ENCODE data around the gene CEND1. TPM values are rescaled to one million over a fixed set of nuclear protein-coding genes. Genes with fewer than 3 reads are reported as not detected.

CEND1 gene
- total RNA-seq, 1 experiment from 2014 or later: not detected

DNA sequence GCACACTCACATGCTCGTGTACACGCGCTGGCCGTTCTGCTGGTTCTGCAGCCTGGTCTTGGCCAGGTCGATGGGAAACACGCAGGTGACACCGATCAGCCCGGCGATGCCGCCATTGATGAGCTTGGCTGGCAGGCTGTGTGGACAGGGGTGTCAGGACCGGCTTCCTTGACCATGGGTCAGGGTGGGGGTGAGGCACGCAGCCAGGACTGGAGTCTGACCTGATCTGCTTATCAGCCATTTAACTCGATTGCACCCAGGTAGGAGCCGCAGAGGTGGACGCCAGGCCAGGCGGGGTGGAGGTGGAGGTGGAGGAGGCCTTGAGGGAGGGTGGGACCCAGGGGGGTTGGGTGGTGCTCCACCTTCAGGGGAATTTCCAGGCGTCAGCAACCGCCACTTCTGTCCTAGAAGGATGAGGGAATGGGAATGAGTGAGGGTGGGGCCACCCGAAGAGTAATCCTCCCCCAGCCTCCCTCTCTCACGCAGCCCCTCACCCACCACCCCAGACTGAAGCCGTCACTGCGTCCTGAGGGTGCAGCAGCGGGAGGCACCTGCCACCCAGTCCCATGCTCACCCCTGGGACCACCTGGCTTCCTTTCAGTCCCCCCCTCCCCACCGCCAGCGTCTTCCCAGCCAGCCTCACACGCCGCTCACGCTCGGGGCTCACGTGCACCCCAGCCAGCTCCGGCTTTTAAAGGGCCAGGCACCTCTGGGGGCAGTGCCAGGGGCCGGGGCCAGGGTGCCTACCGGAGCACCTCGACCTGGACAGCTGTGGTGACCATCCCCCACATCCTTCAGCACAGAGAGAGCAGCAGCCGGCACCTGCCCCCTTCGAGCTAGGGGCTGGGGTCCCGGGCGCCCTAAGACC, 5.1 kb upstream of the CEND1 start:
- DNase-seq (ENCODE audit: low spot score): no peak

DNA sequence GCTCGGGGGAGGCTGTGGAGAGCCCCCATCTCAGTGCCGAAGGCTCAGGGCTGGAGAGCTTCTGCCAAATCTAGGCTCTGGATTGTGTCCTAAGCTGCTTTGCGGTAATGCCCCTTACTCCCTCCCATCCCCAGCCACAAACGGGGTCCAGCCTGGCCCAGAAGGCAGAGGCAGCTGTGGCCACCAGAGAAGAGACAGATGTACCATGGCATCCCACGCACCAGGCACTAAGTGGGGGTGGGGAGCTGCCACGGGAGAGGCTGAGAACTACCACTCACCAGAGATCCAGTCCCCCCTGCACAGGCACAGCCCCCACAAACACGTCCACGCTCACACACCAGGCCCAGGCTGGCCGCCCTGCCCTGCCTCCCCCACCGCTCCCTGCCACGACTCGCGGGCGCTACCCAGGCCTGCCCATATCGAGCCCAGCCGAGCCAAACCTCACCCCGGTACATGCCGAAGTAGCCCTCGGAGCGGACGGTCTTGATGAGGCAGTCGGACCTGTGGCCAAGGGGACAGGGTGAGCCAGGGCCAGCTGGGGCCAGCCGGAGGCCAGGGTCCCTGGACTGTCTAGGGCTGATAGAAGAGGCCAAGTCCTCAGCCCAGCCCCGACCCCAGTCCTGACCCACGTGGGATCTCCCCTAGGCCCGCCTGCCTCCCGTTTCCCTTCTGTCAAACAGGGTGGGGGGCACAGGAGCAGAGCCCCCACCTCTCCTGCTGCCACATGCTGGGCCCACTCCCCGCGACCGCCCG, 4.3 kb upstream of the CEND1 start:
- DNase-seq (ENCODE audit: low spot score): no peak

DNA sequence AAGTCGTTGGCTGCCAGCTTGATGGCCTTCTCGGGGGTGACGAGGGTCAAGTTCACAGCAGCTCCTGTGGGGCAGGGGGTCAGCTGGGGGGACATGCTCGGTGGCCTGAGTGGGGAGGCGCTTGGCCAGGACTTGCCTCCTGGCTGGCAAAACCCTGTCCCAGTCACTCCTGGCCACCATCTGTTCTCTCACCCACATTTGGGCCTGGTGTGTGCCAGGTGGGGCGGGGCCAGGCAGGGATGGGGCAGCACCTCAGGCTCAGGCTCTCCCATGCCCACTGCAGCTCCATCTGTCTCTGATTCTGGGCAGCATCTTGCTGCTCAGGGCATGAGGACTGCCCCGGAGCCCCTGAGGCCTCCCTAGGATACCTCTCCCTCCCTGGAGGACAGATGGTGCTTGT, 3.7 kb upstream of the CEND1 start:
- no peak for DNase-seq (ENCODE audit: low spot score)

DNA sequence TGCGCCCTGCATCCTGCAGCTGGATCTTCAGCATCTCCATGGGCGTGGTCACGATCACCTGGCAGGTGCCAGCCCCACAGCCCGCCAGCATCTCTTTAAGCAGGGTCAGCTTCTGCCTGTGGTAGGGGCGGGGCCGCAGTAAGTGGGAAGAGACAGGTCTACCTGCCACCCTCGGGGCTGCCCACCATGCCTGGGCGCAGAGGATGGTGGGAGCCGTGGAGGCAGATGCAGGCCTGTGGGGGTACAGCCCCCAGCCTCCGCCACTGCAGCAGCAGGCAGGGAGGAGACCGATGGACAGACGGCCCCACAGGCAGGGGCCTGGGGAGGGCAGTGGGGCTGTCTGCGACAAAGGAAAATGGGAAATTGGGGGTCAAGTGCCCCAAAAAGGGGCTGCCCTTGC, 3.0 kb upstream of the CEND1 start:
- DNase-seq (ENCODE audit: low spot score): no peak

DNA sequence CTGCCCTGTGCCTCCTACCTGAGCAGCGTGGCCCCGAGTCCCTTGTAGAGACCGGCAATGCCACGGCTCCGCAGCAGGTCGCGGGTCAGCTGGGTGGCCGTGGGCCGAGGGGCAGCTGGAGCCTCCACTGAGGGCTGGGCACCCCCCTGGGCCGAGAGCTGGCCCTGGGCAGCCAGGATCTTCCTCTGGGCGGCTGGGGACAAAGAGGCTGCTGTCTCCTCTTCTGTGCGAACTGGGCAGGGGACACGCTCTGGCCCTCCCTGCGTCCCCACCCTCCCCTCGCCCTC, 2.6 kb upstream of the CEND1 start:
- no peak for DNase-seq (ENCODE audit: low spot score)

DNA sequence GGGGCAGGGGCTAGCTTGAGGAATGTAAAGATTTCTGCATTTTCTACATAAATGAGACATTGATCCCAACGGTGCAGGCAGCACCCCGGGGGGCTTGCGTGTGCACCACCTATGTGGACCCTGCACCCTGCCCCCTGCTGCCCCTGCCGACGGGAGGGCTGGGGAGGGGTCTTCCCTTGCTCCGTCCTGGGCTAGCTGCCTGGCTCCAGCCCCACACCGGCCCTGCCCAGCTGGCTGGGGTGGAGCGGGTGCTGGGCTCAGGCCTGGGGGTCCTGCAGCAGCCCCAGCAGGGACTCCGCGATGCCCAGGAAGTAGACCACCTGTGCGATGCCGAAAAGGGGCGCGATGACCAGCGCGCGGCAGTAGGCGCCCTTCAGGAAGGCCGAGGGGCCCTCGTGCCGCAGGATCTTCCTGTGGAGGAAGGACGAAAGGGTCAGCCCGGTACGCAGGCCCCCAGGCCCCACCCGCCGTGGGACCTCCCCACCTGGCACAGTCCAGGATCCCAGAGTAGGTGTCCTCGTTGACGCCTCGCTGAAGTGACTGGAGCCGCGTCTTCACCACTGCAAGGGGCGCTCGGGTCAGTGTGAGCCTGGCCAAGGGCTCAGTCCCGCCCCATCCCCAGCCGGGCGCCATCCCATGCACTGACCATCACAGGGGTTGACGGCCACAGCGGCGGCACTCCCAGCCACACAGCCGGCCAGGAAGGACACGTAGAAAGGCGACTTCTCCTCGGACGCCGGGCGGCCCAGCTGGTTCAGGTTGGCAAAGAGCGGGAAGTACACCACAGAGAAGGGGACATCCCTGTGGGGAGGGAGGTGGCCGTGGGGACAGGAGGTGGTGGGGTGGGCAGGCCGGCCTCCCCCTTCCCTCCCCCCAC, 2.0 kb upstream of the CEND1 start:
- no peak for DNase-seq (ENCODE audit: low spot score)

DNA sequence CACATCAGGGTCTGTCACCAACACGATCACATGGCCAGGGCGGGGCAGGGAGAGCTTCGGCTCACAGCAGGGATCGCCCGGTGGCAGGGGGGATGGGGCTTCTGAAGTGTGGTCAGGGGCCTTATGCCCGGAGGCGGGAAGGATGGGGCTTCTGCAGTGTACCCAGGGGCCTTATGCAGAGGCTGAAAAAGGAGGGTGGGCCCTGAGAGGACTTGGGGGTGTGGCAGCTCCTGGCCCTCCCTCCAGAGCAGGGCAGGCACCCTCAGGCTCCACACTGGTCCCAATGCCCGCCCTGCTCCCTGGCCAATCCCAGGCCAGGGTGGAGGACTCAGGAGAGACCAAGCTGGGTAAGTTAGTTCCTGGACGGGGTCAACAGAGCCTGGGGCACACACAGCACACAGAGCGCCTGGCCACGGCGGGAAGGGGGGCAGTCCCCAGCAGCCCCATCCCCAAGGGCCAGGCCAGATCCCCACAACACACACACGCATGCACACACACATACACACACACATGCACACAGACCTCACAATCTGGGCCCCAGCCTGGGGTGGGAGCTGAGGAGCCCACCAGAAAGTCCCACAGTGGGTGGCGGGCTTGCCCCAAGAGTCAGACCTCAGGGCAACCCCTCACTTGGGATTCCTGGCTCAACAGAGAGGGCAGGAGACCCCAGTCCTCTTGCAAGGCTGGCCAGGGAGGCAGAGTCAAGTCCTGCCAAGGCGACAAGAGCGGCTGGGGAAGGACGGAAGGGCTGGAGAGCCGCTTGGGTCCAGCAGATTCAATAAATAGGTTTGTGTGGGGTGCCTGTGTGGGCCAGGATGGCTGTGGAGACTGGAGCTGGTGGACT, 1.1 kb upstream of the CEND1 start:
- no peak for DNase-seq (ENCODE audit: low spot score)

DNA sequence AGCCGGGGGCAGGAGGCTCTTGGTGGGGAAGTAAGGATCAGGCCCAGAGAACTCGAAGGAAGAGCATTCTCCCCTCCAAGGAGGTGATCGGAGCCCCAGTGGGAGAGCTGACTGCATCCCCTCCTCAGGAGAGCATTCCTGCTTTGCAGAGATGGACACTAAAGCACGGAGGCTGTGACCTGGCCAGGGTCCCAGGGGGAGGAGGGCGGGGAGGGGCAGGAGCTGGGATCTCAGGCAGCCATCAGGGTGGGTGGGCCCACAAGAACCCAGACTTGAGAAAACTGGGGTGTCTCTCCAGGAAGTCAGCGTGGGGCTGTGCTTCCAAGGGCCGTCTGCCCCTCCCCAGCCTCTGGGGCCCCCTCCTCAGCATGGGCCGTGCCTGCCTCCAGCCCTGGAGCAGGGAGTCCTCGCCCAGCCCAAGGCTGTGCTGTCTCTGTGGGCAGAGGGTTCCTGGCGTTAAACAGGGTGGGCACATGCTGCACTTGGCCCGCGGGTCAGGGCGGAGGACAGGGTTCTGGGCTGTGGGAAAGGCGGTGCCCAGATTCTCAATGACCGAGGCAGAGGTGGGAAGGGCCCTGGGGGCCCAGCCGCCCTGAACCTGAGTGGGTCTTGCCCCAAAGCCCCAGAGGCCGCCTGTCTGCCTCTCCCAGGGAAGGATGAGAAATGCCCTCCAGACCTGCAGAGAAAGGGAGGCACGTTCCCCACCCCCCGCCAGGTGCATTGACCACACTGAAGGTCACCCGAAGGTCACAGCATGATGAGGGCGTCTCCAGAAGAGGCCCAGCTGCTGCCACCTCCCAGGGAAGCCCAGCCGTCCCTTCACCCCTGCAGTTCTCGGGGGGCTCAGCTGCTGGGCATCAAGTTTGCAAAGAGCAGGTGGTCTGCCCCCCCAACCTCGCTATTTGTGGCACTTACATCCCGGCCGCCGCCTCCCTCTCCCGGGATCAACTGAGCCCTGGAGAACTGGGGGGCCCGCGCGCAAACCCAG, 643 bp downstream of the CEND1 start:
- no peak for DNase-seq (ENCODE audit: low spot score)

DNA sequence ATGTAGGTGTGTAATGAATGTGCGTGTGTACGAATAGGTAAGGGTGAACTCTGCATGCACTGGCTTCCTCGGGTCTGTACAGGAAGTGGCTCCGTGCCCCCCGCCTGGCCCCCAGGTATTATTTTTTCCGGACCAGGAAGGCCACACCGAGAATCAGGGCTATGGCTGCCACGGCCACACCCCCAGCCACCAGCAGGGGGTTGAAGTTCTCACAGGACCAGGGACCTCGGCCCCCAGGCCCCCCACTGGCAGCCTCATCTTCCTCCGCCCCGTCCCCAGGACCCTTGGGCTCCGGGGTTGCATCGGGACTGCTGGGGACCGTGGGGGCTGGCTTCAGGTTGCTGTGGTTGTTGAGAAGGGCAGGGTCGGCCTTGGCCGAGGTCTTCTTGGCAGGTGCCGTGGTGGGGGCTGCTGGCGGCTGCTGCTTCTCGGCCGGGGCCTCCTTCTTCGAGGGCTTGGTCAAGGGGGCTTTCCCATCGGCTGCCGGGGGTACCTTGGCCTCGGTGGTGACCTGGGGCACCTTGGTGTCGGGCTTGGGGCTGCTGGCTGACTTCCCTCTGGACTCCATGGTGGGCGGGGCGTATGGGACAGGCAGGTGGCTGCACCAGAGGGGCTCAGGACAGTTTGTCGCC, 1.8 kb downstream of the CEND1 start:
- DNase-seq (ENCODE audit: low spot score): no peak

DNA sequence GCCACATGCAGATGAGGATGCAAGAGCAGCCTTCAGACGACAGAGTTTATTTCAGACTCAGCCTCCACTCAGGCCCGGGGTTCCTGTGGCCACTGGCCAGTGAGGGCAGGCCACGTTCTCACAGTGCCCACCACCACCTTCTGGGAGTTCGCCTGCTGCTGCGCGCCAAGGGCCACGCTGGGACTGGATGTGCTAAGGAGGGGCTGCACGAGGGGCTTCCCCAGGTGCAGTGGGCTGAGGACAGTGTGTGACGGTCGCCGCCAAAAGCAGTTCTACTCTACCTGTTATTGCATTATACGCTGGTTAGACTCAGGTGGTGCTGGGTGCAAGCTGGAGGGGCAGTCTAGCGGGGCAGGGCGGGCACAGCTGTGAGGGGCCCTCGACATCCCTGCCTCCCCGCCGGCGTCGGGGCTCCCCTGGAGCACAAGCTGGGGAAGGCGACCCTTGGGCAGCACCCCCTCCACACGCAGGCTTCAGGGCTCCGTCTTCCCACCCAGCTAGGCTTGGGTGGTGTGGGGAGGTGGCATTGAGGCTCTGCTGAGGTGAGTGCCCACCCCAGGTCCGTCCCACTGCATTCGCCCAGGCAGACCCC, 2.7 kb downstream of the CEND1 start:
- DNase-seq (ENCODE audit: low spot score): no peak

DNA sequence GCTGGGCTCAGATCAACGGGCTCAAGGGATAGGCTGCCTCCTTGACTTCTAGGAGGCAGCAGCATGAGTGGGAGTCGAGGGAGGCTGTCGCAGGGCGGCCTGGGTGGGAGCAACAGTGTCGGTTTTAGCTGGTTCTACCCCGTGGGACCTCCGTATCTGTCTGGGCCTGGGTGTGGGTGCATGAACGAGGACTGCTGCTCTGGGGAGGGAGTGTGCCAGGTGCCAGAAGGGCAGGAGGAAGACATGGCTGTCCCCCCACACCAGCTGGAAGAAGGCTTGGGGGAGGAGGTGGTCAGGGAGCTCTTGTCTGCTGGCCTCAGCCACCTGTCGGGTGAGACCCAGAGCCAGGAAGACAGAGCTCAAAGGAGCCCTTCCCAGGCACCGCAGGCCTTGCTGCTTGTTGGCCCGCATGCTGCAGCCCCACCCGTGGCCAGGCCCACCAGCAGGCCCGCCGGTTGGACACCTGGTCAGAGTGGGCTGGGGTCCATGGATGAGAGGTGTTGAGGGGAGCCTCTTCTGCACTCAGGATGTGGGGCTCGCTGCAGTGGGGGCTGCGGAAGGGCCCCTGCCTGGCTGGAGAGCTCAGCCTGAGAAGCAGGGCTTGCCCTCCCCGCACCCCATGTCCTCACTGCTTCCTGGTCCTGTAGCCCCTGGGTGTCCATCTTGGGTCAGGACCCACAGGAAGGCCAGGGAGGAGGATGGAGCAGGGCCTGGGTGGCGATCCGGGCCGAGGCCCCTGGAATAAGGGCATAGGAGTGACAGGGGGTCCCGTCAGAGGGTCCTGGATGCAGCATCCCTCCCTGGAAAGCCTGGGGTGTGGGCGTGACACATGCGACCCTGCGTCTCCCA, 3.4 kb downstream of the CEND1 start:
- no peak for DNase-seq (ENCODE audit: low spot score)

DNA sequence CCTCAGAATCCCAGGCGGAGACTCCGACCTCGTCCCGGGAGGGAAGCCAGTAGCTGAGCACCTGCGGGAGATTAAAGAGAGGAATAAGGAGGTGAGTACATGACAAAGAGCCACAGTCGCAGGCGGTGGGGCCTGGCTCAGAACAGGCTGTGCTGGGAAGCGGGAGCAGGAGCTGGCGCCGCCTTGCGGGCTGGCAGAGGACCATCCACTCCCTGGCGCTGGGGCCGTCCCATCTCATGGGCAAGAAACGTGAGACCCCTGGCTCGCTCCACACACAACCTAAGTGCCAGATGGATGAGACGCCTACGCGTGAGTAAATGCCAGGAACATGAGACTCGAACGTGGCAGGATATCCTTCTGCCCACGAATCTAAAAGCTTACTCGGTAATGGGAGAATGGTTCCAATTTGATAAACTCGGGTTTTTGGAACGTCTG, 6.3 kb downstream of the CEND1 start:
- DNase-seq (ENCODE audit: low spot score): no peak

DNA sequence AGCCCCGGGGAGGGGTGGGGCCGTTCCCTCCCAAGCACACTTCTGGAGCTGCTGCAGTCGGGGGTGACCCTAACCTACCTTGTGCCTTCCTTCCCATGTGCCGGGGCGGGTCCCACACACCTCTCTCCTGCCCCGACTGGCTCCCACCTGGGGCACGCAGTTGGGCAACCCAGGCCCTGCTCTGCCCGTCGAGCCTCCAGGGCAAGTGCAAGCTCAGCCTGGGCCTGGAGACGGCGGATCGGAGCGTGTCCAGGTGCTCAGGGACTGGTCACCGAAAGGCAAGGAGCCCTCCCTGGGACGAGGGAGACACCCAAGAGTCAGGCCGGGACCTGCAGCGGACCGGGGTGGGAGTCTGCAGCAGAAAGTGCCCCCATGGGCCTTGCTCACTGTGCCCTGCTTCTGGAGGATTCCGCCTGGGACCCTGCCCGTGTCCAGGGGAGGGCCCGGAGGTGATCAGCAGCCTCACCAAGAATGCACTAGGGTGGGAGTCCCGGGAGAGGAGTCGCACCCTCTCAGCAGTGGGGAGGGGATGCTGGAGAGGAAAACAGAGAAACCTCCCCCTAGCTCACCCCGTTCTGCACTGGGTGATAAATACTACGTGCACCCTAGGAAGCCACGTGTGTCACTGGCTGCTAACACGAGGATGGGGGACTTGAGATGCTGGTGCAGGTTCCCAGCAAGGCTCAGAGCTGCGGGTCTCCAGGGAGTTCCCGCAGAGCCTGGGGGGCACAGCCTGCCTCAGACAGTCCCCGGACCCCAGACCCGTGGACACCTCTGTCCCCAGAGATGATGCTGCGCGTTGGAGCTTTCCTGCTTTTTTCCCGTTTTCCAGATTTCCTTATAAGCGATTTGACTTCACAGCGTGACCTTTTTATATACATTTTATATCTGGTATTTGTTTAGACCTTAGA, 7.4 kb downstream of the CEND1 start:
- DNase-seq (ENCODE audit: low spot score): no peak

DNA sequence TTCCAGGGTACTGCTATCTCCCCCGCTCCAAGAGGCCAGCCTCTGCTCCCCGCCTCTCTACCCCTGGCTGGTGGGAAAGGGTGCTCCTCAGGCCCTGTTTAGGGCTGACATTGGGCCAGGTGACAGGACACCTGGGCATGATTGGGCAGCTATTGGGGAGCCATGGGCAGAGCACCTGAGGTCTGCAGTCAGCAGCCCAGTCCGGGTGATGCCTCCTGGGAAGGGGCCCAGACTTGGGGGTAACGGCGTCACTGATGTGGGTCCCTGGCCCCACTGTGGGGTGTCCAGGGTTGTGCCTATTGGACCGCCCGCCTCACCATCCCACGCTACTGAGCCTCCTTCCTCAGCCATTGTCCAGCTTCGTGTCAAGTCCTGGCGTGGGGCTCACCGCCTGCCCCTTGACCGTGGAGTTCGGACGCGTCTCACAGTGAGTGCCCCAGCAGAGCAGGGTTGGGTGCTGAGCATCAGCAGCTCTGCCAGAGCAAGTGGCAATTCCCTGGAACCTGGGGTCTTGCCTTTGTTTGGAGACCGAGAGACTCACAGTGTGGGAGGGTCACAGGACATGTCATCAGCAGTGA, 9.8 kb downstream of the CEND1 start:
- no peak for DNase-seq (ENCODE audit: low spot score)

DNA sequence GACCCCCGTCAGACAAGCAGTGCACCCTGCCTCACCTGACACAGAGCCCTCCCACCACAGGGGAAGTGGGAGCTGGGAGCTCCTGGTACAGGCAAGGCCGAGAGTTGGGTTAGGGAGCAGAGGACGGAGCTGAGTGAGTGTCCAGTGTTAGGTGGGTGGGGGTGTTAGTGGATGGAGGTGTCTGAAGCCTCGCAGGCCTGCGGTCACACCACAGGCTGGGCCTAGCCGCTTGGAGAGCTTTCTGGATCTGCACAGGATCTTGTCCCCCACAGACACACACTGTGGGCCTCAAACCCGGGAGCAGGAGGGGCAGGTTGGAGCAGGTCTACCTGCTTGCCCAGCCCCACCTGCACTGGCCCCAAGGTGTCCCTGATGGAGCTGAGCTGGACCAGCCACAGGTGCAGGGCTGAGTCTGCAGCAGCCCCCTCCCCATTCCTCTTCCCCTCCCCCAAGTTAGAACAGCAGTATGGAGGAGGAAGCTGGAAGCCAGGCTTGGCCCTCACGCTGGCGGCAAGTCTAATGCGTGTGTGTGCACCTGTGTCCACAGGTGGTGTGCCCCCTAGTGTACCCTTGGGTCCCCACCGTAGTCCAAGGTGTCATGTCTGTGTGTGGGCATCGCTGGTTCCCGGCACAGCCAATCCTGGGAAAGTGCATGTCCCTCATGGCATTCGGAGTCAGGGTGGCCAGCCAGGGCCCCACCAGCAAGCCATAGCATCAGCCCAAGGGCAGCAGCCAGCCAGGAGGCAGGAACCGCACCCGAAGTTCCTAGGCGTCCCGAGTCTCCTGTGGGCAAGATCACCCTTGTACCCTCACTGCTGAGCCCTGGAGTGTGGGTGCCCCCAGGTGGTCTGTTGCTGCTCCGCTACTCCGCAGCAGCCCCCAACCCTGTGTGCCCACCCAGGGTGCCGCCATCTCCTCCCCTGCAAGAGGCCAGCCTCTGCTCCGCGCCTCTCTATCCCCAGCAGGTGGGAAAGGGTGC, 10.6 kb downstream of the CEND1 start:
- DNase-seq (ENCODE audit: low spot score): no peak

Data from H4 (cell line).